Activated naive CD4-positive, alpha-beta T cell treated with Interleukin-2 at 50 U/mL for 16 hours (primary cell): ENCODE measurements around the gene UMPS.
"Not testable (repeated sequence)": the region's sequence is repeated elsewhere in the genome, so short reads cannot be mapped to it uniquely, and the experiment has no call there.

Source experiments
- DNase-seq: peaks from one replicate; pipeline ENCODE4 v3.0.0-alpha.2; 2020

Gene UMPS

GRCh38 chr3:124730129-124730940 is at the start of gene UMPS:
TSS of gene UMPS (plus strand) at chr3:124730452. CDS start at chr3:124730472, 20 bp downstream.
- peak; percentile 93 for DNase-seq

DNA sequence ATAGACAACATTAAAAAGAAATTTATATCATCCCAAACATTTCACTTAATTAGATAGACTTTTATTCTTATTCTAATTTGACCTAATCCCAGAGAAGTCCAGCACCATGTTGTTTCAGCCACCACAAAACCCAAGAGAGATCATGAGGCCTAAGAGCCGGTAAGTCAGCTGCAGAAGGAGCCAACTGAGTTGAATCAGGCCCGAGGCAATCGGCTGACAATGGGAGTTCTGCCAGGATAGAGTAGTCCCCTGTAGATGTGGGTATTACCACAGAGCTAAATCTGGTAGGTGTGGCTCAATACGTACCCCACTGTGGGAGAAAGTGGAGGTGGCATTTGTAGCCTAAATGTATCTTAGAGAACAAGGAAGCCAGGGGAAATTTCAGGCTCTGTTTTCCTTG is 49.7 kb upstream of the UMPS start:
- no peak for DNase-seq

- DNase-seq, result no peak
Measured at GRCh38 chr3:124682263-124682662, 48.0 kb upstream of the UMPS start.

DNA sequence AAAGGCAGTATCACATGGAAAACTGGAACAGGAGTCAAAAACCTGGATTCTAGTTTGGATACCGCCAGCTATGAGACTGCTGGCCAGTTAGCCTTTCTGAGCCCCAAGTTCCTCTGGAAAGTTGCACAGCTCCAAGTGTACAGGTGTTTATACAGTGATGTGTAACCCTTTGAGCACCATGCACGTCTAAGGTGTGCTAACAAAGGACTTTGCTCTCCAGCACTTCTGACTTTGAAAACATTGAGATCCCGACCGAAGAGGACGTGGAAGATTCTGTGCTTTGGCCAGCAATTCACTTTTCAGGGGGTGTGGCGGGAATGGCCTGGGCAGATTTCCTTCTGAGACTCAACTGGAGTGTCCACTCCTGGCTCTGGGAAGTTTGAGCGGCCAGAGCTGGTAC is 45.8 kb upstream of the UMPS start:
- DNase-seq, result no peak

DNA sequence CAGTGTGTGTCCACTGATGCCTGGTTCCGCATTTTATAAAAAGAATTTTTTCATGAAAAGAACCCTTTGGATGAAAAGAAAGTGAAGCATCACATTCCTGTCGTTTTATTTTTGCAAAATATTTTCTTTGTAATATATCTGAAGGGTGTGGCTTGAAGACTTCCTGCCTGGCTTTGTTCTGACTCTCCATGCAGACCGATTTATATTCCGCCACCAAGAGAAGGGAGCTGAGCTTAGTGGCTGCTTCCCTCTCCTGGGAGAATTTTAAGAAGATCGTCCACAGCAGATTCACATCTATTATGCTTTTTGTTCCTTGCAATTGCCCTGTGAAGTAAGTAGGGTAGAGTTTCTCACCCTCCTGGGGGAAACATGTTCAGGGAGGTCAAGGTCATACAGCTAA is 45.2 kb upstream of the UMPS start:
- DNase-seq, result no peak

DNA sequence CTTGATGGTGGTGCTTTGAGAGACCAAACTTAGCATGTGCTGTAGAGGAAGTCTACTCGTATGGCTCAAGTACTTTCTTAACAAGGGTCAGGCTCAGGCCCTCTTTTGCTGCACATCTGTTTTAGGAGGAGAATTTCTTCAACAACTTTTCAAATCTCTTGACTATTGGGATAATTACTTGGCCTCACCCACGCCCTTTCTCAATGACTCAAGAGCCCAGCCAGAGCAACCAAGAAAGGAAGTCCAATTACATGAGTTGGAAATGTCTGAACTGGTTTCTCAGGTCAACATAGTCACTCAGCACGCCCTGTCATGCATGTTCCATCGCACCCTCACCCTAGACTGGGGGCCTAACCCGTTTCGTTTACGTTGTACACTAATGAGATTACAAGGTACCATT is 44.8 kb upstream of the UMPS start:
- no peak for DNase-seq

DNA sequence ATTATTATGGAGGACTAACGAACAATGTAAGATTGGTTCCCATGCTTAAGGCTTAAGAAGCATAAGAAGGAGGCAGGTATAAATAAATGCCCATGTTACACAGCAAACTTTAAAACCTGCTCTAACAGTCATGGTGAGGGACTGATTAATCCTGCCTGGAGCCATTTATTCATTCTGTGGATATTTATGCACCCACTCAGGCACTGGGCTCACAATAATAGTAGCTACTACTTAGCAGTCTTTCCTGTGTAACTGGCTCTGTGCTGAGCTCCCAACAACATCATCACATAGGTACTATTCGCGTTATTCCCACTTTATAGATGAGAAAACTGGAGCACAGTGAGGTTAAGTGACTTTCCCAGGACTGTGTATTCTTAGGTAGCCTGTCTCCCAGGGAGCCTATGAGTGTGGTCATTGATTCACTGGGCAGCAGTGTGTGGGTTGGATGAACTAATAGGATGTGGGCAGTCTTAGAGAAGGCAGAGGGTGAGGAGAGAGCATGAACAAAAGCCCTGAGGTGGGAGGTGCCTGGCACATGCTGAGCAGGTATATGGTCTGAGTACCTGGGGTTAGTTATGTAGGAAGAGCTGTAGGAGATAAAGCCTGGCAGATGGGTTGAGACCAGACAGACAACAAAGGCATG is 44.1 kb upstream of the UMPS start:
- no peak for DNase-seq

DNA sequence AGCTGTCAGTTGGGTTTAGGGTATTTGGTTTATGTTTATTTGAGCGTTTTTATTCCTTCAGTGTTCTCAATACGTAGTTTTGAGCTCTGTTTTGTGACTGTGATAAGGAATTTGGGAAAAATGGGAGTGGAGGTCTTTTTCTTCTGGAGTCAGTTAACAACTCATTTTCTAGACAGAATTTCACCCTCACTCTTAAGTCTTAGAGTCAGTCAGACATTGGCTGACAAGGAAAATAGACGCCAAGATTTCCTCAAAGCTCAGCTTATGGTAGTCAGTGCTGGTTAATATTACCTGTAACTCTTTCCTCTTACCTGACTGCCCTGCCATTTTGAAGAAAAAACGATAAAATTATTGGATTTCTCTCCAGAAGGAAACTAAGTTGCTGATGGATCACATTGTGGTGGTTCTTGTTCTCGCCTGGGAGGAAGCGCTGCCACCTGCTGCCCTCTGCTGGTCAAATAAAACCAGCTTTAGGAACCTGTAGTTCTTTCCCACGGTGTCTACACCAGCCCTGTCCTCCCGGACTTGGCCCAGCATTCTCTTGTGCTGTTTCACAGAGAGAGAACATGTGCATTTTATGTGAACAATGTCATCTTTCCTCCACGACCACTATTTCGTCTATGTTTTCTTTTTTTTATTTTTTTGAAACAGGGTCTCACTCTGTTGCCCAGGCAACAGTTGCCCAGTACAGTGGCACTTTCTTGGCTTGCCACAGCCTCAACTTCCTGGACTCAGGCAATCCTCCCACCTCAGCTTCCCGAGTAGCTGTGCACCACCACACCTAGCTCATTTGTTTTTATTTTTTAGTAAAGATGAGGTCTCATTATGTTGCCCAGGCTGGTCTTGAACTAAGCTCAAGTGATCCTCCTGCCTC is 41.4 kb upstream of the UMPS start:
- peak; percentile 69 for DNase-seq

GRCh38 chr3:124691599-124691998 is 38.7 kb upstream of the UMPS start:
- no peak for DNase-seq

DNA sequence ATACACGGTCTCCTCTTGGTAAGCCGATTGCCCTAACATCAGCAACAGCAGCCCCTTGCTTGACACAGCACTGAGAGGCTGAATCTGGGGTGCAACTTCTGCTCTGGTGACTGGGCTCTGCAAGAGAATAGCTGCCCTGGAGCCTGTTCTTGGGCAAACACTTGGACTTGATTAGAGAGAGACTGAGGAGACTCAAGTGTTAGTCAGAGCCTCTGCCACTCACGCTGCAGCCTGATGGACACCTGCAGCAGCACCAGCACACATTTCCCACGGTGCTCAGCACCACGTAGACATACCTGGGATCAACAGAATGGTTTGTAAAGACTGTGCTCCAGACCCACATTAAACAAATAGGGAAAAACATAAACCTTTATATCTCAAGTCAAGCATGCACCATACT is 35.8 kb upstream of the UMPS start:
- no peak for DNase-seq

DNA sequence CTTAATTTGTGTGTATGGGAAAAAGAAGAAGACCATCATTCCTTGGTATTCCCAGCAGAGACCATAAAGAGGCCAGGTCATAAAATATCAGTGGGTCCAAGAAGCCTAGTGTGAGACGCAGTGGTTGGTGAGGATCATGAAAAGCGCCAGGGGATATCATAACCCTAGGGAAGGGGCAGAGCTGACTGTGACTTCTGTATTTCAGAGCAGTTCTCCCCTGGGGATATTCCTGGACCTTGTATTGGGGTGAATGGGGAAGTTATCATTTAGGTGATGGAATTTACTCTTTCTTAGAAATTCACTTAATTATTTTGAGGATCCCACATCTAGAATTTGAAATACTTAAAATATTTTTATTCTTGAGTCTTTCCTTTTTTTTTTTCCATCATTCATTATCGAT is 34.9 kb upstream of the UMPS start:
- DNase-seq, result no peak

DNA sequence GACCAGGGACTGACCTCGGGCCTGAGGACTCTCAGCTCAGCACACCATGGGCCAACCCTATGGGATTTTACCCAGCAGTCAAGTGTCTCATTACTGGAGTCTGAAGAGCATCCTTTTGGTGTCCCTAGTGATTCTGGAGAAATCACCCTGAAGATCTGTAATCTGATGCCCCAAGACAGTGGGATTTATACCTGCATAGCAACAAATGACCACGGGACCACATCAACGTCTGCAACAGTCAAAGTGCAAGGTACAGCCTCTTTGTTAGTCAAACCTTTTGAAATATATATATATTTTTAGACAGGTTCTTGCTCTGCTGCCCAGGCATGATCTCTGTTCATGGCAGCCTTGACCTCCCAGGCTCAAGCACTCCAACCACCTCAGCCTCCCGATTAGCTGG is 34.2 kb upstream of the UMPS start:
- DNase-seq, result no peak

GRCh38 chr3:124697302-124697701 is 33.0 kb upstream of the UMPS start:
- no peak for DNase-seq

DNA sequence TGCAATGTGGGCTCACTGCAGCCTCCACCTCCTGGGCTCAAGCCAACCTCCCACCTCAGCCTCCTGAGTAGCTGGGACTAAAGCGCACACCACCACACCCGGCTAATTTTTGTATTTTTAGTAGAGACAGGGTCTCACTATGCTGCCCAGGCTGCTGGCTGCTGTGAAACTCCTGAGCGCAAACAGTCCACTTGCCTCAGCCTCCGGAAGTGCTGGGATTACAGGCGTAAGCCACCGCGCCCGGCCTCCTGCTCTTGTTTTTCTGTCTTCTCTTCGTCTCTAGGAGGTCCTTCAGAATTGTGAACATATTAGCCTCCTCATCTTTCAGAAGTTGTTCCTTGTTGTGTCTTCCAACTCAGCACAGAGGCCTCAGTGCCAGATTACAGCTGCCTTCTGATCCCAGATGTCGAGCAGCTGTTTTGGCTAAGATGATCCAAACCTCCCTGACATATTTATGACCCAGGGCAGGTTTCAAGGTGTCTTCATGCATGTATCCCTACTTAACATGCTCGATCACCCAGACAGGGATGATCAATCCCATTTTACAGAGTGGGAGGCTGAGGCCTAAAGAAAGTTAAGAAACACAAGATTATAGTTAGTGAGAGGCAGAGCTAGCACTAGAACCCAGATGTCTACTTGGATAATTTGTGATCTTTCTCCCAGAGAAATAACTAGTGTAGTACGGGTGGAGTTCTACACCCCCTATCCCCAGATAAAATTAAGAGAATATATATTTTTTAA is 32.1 kb upstream of the UMPS start:
- no peak for DNase-seq

GRCh38 chr3:124699051-124699450 is 31.2 kb upstream of the UMPS start:
- DNase-seq, result no peak

DNA sequence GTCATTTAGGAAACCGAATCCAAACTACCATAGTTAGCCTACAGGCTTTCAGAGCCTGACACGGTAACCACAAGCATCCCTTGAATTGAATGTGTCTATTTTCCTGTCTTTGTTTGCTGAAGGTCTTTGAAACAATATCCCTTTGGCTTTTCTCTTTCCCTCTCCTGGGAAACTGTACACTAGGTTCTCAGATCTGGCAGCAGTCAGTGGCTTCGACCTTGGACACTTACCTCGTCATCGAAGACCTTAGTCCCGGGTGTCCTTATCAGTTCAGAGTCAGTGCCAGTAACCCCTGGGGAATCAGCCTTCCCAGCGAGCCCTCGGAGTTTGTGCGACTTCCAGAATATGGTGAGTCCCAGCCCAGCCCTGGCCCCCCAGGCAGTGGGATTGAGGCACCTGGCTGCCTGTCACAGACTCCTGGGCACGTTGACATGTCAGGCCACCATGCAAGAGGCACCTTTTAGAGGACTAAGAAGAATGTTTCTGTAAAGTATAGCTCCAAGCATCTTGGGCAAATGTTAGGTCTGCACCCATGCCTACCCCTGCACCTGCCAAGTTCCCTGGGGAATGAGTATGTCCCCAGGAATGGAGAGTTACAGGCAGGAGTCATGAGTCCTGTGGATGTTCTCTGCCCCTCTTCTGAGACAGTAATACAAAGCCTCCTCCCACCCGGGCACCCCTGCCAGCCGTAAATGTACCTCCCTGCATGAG is 30.4 kb upstream of the UMPS start:
- DNase-seq, result no peak

DNA sequence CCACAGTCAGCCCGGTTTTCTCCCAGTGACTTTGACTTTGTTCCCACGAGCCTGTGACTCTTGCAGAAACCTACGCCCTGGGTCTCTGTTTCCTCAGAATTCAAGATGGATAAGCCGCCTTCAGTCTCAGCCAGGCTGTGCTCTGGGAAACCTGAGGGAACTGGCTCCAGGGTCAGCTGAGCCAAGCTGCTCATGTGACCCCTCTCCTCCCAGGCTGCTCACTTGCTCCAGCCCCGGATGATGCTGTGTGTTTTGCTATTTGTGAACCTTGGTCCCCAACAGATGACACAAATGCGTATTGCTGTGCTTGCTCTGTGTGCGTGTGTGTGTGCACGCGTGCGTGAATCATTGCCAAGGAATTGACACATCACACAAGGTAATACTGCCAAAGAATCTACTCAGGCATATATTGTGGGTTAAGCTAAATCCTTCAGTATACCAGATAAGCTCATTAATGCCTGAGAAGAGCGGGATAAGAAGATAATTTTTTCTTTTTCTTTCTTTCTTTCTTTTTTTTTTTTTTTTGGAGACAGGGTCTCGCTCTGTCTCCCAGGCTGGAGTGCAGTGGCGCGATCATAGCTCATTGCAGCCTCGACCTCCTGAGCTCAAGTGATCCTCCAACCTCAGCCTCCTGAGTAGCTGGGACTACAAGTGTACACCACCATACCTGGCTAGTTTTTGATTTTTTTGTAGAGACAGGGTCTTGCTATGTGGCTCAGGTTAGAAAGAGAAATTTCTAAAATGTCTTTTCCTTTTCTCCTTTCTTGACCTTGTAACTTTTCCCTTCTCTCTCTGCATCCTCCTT is 29.2 kb upstream of the UMPS start:
- DNase-seq, result no peak

GRCh38 chr3:124701687-124702086 is 28.6 kb upstream of the UMPS start:
- no peak for DNase-seq

GRCh38 chr3:124702950-124703349 is 27.3 kb upstream of the UMPS start:
- no peak for DNase-seq

- DNase-seq, result no peak
Measured at GRCh38 chr3:124705552-124705951, 24.7 kb upstream of the UMPS start.

- DNase-seq, result not testable (repeated sequence)
Measured at GRCh38 chr3:124707223-124707622, 23.0 kb upstream of the UMPS start.
